Stimulated activated CD8-positive, alpha-beta memory T cell treated with anti-CD3 and anti-CD28 coated beads, Interleukin-4, amount 100 ng/mL, for 4 hours (primary cell): ENCODE results near the gene DCD.
A peak's percentile ranks its signal among the peaks of the same experiment; 100 is the strongest.

Experiments used
- DNase-seq, 2 donors: peaks; one replicate each; pipeline ENCODE4 v3.0.0-alpha.2; 2020; ENCODE audit warnings: low read depth in 2 of 2, low spot score in 1 of 2

Gene DCD

DNA sequence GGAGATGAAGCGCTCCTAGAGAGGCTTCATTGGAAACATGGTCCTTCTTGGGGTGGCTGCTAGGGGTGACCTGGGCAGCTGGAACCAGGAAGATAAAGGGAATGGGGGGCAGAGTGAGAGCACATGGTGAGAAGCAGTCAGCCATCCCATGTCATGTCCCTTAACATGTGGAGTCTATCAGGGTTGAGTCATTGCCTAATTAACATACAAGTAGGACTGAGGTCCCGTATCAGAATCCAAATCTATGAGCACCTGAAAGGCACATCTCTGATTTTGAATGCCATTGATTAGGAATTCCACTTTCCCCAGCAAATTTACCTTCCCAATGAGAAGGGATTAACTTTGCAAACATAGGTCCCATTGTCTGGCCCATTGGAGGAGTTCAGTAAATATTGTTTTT is 39.4 kb downstream of the DCD start:
- DNase-seq = no peak

GRCh38 chr12:54608156-54608555 is 40.0 kb downstream of the DCD start:
- DNase-seq = no peak

DNA sequence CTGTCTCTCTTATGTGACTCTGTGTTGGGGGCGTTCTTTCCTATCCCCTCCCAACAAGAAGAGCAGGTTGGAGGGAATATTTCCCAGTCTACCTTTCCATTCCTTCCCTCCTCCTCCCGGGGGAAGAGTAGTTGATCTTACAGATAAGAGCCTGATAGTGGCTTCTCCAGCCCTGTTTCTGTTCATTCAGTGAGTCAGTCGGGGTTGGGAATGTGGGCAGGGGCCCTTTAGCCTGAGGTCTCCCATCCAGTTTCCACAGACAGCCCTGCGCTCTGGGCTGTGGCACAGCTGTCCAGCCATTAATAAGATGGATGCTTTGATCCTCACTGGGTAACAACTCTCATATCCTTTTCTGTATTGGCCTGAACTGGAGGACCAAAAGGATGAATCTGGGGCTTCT is 41.6 kb downstream of the DCD start:
- DNase-seq = no peak

DNA sequence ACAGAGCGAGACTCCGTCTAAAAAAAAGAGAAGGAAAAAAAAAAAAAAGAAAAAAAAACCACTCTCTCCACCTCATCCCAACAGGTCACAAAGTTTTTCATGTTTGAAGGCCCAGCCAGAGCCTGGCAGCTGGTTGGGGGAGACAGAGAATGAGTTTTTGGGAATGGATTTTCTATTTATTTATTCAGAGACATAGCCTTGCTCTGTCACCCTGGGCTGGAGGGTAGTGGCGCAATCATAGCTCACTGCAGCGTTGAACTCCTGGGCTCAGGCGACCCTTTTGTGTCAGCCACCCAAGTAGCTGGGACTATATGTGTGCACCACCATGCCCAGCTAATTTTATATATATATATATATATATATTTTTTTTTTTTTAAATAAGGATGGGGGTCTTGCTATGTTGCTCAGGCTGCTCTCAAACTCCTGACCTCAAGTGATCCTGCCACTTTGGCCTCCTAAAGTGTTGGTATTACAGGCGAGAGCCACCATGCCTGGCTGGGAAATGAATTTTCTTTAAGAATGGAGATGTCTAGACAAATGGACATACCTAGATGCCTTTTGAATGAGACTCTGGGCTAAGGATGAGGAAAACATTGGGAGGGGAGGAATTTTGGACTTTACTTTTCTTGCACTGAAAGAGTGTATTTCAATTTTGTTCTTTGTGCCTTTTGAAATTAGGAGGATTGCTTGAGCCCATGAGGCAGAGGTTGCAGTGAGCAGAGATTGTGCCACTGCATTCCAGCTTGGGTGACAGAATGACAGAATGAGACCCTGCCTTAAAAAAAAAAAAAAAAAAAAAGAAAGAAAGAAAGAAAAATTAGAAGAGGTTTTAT is 42.8 kb downstream of the DCD start:
- no peak for DNase-seq

- no peak for DNase-seq
These were observed 43.7 kb downstream of the DCD start for GRCh38 chr12:54604436-54604835.

- DNase-seq = no peak
These were observed 44.3 kb downstream of the DCD start for GRCh38 chr12:54603872-54604271.

DNA sequence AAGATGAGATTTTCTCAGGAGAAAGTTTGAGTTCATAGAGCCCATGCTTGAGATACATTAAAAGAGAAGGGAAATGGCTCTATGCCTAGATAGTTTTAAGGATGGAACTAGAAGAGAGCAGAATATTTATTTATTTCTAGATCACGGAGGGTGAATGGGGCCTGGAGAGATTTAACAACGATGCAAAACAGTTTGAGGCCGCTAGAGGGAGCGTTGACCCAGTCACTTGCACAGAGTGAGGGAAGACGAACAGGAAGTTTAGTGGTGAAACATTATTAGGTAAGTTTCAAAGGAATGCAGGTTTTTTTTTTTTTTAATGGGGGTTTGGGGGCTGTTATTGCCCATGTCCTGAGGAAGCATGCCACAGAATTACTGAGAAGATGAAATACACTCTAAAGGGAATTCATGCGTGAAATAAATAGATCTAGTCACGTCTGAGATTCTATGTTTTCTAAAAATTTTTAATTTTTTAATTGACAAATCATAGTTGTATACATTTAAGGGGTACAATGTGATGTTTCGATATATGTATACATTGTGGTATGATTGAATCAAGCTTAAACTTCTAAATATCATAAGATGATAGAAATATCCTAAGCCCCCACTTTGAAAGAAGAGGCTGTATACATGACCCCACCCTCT is 44.9 kb downstream of the DCD start:
- peak; percentile 33 to 34 for DNase-seq

DNA sequence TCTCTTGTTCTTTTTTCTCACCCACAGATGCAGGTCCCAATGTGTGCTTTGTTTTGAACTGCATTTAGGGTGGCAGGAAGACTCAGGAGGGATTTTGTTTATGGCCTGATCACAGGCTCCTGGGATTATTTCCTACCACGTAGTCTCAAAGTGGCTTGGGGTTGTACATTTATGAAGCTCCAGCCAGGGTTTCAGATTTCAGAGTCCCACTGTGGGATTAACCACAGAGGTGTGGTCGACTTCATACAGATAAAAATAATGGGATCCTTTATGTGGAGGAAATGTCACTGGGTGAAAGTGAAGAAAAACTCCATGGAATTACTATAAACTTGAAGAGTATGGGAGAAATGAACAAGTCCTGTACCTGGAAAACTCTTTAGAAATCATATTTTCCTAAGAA is 45.5 kb downstream of the DCD start:
- no peak for DNase-seq

DNA sequence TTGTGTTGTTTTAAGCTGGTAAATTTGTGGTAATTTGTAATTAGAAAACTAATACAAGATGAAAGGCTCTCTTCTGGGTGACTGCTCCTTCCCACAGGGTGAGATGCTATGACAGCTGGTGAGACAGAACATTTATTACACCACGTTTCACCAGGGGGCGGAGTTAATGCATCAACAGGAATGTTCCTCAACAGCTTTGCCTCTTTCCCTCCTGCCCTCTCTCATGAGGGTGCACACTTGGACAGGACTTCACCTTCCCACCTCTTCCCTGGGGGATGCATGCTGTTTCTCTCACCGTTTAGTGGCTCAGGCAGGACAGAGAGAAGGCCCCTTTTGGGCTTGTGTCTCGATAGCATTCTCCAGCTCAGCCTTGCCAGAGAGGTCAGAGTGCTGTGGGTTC is 46.3 kb downstream of the DCD start:
- DNase-seq = no peak

- DNase-seq = no peak
These were observed 49.2 kb downstream of the DCD start for GRCh38 chr12:54598970-54599369.

- DNase-seq = peak; percentile 14 to 25
These were observed 51.6 kb downstream of the DCD start for GRCh38 chr12:54596526-54596946.

DNA sequence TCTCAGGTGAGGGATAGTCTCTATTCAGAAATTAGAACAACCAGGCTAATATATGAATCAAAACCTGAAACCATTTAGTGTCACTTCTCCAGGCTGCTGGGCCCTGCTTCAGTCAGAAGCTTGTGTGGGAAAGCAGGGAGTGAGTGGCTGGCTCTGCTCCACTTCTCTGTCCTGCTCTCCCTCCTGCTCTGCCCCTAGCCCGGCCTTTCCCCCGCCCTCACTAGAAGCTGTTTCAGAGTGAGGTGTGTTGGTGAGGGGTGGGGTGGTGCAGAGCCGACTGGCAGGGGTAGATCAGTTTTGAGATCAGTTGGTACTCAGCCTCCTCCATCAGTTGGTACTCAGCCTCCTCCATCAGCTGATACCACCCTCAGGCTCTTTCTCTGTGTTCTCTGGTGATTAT is 52.7 kb downstream of the DCD start:
- no peak for DNase-seq
